NOMO-1 treated with dmso at 0.1 percent for 144 hours (cell line): ENCODE data around the gene PHKB.

Source experiments
- DNase-seq: peaks from one replicate; lab custom pipeline; 2025; ENCODE audit not compliant: unreplicated experiment; lab: John Stamatoyannopoulos, UW

Gene PHKB

DNA sequence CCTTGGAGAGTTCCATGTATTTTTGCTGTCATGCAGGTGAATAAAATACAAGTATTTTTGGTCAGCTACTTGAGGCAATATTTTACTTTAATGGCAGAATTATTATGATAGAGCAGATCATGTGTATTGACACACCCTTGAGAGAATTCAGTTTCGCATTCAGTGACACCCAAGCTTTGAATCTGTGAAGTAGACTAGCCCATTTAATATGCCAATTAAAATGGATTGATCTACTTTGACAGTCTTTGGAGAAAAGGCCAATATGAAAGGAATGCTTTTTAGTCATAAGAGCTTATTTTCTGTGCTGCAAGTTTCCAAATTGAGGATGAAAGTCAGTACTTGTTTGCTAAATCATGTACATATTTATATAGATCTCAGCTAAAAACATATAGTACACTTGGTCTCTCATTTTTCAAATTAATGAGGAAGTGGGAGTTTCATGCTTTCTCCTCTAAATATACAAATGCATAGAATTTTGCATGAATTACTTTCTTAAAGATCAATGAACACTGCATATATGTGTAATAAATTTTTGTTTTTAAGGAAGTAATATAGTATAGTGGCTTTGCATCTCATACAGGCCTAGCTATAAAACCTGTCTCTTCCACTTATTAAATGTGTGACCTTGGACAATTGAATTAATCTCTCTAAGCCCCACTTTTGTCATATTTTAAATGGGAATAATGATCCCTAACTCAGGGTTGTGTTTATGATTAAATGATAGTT is 161.5 kb downstream of the PHKB start:
- DNase-seq: no peak

DNA sequence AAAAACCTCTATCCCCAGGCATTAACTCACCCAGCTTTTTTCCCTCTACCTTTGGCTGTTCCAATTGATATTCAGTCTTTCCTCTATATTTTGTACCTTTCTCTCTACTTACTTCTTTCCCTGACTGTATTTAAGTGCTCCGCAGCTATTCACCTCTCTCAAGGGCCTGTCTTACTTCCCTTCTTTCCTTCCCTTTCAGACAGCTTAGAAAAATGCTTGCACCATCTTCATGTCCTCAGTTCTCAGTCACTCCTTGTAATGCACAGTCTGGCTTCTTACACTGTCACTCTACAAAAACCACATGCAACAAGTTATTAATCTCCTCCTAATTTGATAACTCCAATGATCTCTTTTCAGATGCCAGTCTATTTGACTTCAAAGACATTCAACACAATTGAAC is 163.4 kb downstream of the PHKB start:
- no peak for DNase-seq

DNA sequence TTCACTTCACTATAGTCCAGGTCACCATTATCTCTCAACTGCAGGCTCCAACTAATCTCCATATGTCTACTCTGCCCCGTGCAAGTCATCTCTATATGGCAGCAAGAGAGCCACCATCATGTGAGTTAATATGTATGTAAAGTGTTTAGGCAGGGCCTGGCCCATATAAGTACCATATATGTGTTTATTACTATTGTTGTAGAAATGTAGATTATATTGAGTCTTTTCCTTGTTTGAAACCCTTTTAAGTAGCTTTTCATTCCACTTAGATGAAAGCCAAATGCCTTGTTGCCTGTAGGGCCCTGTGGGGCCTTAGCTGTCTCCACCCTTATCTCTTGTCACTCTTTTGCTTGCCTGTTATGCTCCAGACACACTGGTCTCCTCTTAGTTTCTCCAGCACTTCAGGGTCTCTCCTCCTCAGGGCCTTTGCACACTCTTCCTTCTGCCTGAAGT is 164.0 kb downstream of the PHKB start:
- no peak for DNase-seq

DNA sequence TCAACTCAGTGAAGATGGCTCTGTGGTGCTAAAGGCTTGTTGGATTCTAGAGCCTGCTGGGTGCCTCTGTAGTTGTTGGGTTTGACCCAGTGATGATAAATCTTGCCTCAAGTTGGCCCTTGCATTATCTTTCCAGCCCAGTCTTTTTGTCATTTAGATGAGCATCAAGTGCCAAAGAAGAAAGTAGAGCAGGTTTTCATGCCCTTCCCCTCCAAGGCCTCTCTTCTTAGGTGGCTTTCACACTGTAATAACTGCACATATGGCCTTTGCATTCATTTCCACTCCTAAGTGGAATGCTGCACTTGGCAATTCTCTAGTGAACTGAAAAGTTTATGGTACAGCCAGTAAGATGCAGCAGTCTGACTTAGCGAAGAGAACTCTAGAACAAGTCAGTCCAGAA is 165.1 kb downstream of the PHKB start:
- no peak for DNase-seq

DNA sequence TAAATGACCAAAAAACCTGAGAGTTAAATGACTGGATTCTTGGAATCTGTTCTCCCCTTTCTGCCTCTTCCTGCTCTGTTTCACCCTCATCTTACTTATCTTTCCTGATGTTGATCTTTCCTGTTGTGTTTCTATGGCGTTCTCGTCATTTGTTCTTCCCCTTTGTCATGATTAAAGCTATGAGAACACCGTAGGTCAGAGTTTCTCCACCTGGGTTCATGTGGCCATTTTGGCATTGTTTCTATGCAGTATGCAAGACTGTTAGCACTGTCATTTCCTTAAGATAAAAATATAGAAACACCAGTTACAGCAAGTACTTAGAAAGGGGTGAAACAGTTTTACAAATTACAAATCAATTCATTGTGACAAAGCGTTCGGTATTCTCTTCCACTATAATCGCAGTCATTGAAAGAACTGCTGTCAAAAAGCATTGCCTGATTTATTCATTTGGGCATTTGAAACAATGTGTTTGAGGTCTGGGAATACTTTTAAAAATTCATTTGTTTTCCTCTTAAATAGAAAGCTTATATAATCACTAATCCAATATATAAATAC is 166.0 kb downstream of the PHKB start:
- DNase-seq: no peak

DNA sequence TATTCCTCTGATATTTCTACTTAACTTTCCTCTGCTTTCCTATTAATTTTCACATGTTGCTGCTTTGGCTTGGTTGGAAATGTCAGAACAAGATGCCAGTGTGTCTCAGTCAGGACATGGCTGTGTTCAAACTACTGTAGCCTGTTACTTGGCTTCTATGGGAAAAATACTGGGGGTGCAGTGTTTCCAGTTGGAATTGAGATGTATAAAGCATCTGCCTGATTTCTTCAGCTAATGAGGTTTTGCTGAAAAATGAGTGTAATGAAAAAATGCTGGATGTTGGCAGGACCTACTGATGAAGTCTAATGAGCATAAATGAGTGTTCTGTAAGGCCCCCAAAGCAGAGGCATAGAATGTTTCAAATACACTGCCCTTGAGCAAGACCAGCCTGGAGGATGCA is 166.6 kb downstream of the PHKB start:
- no peak for DNase-seq

DNA sequence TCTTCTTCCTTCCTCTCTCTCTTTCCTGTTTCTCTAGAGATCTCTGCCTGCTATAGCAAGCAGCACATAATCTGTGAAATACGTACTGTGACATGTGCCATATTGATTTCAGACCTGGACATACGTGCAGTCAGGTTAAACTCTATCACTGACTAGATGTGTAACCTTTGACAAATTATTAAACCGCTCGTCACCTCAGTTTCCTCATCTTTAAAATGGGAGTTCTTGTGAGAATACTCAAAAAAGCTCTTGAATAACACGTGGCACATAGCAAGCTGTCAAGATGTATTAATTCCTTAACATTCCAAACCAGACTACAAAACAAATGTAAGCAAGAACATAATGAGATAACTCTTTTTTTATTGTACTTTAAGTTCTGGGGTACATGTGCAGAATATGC is 170.0 kb downstream of the PHKB start:
- no peak for DNase-seq

DNA sequence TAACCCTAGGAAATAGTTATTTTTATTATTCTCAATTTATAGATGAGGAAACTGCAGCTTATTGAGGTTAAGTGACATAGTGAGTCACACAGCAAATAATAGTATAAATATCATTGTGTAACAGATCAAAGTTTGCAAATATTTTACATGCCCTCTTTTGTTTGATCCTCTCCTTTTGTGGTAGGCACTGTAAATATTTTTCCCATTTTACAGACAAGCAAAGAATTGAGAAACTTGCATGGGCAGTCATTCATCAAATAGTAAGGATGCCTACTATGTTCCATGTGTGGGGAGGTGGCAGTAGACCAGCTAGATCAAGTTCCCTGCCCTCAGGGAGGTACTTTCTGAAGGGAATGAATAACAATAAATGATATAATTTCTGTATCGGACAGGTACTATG is 173.0 kb downstream of the PHKB start:
- no peak for DNase-seq

DNA sequence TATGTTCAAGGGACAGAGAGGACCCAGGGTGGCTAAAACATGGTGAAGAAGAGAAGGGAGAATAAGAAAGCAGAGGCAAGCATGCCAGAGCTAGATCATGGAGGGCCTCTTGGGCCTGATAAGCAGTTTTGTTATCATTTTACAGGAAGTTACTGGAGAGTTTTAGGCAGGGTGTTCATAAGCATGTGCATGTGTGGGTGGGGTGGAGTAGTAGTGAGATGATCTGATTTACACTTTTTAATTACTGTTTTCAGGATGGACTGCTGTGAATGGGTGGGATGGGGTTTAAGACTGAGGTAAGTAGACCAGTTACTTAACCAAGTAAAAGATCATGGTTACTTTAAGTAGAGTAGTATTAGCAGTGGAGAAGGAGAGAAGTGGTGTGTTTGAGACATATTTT is 173.6 kb downstream of the PHKB start:
- no peak for DNase-seq

DNA sequence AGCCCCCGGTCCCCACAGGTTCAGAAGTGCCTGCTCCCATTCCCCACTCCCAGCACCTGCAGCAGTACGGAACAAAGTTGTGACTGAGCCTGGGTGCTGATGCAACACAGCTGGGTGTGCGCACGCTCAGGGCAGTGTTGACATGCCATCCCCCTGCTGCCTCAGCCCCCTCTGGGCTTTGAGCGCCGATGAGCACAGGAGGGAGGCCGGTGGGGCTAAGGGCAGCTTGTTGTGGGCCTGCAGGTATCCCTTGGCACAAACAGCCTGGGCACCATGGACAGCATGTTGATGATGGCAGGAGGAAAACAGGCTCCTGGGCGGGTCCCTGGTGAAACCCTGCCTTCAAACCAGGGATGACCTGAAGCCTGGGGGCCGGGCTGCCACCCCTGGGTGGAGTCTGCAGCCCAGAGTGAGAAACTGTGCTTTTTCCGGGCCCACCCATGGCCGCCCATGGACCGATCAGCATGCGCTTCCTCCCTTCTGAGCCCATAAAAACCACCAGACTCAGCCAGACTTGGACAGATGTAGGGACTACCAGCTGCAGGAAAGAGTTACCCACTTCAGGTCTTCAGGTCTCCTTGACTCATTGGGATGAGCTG is 175.5 kb downstream of the PHKB start:
- DNase-seq: no peak

DNA sequence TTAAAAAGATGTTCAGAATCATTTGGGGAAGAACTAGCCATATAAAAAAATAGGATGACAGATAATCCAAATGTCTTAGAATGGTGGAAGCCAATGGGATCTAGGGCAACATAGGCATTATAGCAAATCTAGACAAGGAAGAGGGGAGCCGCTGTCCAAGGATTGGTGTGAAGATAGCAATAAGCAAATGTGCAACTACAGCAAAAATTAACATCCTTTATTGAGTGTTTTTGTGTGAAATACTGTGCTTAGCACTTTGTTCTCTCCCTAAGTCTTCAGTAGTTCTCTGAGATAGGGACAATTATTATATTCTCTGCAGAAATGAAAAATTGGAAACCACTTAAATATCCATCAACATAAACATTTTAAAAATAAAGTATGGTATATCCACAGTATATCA is 177.0 kb downstream of the PHKB start:
- no peak for DNase-seq

DNA sequence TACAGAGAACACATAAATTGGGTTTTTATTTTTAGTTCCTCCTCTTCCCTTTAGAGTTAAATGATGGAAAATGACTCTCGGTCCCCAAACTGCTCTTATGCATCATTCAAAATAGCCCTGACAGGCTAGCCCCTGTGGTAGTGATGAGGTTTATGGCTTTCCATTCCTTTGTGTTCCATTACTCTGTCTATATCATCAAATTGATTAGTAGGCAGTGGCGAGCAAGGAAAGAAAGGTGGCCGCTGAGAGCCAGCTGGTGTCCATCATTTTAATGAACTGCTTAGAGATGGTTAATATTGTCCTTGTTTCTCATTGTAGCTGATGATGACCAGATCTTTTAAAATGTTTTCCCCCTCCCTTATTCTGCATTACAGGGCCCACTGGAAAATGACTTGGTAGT is 179.5 kb downstream of the PHKB start:
- DNase-seq: no peak

DNA sequence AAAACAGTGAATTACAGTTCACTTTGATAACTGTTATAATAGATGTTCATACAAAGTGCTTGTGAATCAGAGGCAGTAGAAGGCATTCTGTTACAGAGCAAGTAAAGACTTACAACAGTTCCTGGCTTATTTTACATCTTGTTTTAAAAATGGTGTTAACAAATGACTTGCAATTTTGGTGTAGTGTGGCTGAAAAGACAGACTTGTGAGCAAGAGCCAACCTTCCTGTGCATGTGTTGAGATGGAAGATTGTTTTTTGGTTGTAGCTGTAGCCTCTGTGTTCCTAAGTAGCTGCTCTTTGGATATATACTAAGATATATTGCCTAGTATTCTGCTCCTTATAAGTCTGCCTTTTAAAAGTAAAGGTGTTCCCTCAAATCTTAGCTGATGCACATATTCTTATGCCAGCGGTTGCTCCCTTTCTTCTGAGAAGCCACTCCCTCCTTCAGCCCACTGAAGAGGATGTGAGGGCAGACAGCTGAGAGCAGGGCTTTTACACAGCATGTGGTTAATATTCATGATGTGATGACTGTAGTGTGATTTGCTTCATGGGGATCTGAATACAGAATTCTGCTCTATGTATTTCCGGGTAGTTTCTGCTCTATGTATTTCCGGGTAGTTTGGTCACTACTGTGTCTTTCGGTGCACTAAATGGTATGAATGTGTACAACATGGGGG is 182.3 kb downstream of the PHKB start:
- DNase-seq: peak; percentile 19

DNA sequence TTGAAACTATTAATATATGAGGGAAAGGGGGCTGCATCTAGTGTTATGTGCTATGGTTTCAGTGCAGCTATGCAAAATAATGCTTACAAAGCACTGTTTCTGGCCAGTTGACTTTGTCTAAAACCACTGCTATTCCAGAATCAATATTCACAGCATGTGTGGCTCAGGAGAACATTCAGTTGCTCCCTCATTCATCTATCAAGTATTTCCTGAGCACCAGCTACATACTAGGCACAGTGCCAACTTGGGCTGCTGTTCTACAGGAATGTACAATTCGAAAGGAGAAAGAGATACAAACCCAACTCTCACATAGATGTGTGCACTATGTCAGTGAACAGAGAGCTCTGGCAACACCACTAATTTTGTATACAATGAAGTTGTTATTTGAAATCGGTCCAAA is 183.0 kb downstream of the PHKB start:
- DNase-seq: no peak

DNA sequence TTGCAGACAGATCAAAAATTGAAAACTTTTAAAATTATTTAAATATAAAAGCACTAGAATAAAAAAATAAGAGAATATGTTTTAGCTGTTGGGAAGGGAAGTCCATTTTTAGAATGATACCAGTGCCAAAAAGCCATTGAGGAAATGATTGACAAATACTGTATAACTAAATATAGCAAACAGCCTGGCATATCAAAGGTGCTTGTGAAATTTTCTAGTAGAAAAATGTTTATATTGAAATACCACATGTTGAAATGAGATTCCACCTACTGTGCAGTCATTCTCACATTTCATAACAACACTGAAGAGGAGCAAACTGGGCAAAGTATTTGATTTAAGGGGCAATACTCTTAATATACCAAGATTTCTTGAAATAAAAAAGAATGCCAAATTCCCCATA is 183.5 kb downstream of the PHKB start:
- peak; percentile 21 for DNase-seq

DNA sequence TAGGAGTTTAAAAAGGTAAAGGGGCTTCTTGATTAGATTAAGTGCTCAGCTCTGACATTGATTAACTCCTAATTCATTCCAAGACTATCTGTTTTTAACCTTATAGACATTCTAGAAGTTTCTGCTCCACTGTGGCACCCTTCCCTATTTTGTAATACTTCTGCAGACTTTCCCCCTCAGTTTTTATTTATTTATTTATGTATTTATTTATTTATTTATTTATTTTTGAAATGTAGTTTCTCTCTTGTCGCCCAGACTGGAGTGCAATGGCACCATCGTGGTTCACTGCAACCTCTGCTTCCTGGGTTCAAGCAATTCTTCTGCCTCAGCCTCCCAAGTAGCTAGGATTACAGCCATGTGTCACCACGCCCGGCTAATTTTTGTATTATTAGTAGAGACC is 185.8 kb downstream of the PHKB start:
- DNase-seq: no peak

DNA sequence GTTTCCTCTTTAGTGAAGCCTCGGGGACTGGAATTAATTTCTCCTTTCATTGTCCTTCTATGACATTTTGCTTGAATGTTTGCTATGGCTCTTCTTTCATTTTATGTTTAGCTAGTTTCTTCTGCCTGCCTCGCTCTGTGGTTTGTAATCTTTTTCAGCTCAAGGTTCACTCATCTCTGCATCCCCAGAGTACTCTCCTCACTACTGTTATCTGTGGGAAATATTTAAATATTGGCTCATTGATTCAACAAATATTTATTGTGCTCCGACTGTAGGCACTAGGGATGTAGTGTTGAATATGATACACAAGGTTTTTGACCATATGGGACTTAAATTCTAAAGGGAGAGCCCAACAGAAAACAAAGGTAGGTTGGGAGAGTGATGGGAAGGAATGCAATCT is 195.9 kb downstream of the PHKB start:
- no peak for DNase-seq

DNA sequence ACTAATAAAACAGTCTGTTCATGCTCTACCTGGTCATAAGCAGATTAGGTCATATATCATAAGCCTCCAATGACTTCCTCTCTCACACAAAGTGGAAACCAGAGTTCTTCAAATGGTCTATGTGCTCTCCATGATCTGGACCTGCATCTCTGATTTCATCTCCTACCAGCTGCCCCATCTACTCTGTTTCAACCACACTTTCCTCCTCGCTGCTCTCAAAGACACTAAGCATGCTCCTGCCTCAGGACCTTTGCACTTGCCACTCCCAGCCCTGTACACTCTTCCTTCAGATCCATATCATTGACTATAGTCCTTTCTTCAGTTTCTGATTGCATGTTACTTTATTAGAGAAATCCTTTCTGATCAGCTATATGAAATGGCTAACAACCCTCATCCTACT is 196.8 kb downstream of the PHKB start:
- no peak for DNase-seq

DNA sequence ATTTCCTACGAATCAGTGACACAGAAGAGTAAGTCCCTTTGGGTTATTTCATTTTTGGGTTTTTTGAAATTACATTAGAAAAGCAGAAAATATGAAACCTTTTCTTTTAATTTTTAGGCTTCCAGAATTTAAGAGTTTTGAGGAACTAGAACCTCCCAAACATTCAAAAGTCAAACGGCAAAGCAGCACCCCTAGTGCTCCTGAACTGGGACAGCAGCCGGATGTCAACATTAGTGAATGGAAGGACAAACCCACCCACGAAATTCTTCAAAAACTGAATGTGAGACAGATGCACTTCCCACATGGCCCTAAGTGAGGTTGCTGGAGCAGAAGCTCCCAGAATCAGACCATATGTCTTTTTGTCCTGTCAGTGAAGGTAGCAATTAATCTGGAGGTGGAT is 199.4 kb downstream of the PHKB start:
- no peak for DNase-seq

DNA sequence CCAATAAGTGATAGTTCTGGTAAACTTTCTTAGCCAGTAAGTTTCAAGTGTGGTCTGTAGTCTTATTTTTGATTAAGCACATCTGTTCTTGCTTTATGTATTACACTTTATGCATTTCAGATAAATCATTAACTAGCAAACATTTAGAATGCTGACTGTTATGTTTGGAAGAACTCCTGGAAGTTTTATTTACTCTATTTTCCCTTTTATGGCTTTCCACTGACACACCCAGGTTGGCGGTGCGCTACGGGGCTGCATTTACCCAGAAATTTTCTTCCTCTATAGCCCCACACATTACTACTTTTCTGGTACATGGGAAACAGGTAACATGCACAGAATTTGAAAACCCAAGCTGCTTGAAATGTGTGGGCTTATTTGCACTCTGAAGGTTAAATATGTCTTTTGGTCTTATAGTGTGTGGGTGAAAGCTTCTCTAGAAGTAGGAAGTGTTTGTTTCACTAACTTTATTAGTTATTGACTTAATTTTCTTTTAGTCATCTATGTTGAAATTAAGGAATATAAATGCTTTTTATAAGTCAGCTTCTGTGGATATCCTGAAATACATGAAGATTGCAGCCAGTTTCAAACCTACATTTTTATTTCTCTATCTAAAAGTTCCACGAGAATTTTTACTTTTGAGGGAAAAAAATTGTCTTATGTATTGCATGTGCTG is 203.7 kb downstream of the PHKB start:
- DNase-seq: no peak

DNA sequence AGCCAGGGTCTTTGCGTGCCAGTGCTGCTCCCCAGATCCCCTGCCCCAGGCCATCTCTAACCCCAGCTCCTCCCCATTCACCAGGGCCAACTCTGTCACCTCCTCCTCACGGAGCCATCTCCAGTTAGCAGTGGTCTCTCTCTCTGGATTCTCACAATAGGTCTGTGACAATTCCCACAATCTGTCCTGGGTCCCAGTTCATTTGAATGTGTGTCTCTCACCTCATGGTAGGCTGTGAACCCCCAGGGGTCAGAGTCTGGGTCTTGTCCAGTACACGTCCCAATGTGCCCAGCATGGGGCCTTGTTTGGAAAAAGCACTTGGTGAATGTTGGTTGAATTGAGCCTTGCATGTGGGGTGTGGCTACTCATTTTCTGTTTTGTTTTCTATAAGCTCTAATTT is 205.3 kb downstream of the PHKB start:
- DNase-seq: no peak

DNA sequence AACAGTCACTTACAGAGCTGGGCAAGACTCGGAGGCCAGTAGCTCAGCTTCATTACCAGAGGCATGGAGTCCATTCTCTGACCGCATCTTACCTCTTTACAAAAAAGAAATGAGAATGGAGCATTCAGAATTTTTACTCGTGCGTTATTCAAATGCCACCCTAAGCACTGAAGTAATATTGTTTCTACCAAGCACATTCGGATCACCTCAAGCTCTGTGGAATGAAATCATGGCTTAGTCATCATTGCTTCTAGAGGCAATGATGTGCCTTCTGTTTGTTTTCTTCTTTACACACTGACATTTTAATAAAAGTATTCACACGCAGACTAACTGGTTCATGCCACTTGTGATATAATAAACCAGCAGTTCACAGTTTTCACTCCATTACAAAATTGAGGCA is 206.8 kb downstream of the PHKB start:
- DNase-seq: no peak
